Nephron (organoid): ENCODE results near the gene AP3B1.

Source experiments
- H3K27ac Mint-ChIP-seq, 3 experiments: 2 replicates each; pipeline ENCODE4 v1.8.0; 2020; ENCODE audit warnings: mixed read lengths in 3 of 3, mild to moderate bottlenecking in 2 of 3, moderate library complexity in 1 of 3
- H3K27me3 Mint-ChIP-seq: 2 replicates; pipeline ENCODE4 v1.8.0; 2021; ENCODE audit warnings: low read depth, mild to moderate bottlenecking, moderate library complexity, mixed read lengths
- H3K36me3 Mint-ChIP-seq: 2 replicates; pipeline ENCODE4 v1.8.0; 2020; ENCODE audit warnings: low read depth, mixed read lengths
- H3K4me1 Mint-ChIP-seq: 2 replicates; pipeline ENCODE4 v1.8.0; 2020; ENCODE audit warnings: mixed read lengths
- H3K4me3 Mint-ChIP-seq, 3 experiments: 2 replicates each; pipeline ENCODE4 v1.8.0; 2020; ENCODE audit warnings: mild to moderate bottlenecking in 3 of 3, mixed read lengths in 3 of 3, moderate library complexity in 2 of 3
- H3K9me3 Mint-ChIP-seq: 2 replicates; pipeline ENCODE4 v1.8.0; 2020; ENCODE audit warnings: mixed read lengths
- TF ChIP-seq, protein P1 (sequence below), 3 experiments: fragments of 200-600 bp; sonication (generic); IDR thresholded peaks; one replicate each; pipeline ENCODE4 v1.5.0; 2021; ENCODE audit warnings: antibody characterized with exemption in 3 of 3; ENCODE audit not compliant: unreplicated experiment in 3 of 3

AP3B1 gene

GRCh38 chr5:78334811-78335210 lies 40.3 kb upstream of the AP3B1 start:
- Mint-ChIP-seq H3K4me3 (no peak overlapping the region), H3K9me3 (peaks cover 22% of the 10 kb centered on the region), H3K27me3 (no peaks in the 10 kb centered on the region), H3K27ac (no peak overlapping the region), H3K4me1 (peaks cover 6% of the 10 kb centered on the region), H3K36me3 (no peaks in the 10 kb centered on the region)
- TF ChIP-seq, protein P1, sequence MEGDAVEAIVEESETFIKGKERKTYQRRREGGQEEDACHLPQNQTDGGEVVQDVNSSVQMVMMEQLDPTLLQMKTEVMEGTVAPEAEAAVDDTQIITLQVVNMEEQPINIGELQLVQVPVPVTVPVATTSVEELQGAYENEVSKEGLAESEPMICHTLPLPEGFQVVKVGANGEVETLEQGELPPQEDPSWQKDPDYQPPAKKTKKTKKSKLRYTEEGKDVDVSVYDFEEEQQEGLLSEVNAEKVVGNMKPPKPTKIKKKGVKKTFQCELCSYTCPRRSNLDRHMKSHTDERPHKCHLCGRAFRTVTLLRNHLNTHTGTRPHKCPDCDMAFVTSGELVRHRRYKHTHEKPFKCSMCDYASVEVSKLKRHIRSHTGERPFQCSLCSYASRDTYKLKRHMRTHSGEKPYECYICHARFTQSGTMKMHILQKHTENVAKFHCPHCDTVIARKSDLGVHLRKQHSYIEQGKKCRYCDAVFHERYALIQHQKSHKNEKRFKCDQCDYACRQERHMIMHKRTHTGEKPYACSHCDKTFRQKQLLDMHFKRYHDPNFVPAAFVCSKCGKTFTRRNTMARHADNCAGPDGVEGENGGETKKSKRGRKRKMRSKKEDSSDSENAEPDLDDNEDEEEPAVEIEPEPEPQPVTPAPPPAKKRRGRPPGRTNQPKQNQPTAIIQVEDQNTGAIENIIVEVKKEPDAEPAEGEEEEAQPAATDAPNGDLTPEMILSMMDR (IDR thresholded peaks at IDR 0.05; ENCODE audit: unreplicated experiment in 3 of 3): no peak

GRCh38 chr5:78331523-78332080 lies 37.1 kb upstream of the AP3B1 start:
- TF ChIP-seq, protein P1 (IDR thresholded peaks at IDR 0.05; ENCODE audit: unreplicated experiment in 3 of 3): no peak
- Mint-ChIP-seq H3K4me1 (peaks cover 6% of the 10 kb centered on the region), H3K36me3 (no peaks in the 10 kb centered on the region), H3K4me3 (no peak overlapping the region), H3K27ac (no peak overlapping the region), H3K9me3 (peaks cover 8% of the 10 kb centered on the region), H3K27me3 (no peaks in the 10 kb centered on the region)

DNA sequence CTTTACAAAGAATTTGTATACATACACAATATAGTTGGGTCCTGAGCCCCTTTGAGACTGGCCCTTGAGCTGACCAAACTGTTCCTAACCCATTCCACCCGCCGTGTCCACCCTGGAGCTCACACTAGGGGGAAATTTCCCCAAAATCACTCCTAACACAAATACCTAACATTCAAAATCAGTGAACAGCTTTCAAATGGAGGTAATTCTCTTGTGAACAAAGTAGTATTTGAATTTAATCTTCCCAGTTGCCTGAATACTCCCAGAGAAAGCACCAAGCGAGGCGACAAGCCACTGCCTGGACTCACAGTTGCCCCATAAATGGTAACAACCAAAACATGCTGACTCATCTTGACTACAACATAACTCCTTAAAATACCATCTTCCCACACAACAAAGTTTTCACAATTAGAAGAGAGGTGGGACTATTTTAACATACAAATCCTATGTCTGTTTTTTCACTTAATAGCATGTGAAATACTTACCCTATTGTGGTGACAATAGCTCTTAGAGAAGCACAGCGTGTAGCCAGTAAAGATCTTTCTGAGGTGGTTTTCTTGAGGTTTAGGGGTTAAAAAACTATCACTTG lies 34.2 kb upstream of the AP3B1 start:
- Mint-ChIP-seq H3K4me3 (no peak overlapping the region), H3K4me1 (no peaks in the 10 kb centered on the region), H3K9me3 (no peaks in the 10 kb centered on the region), H3K27ac (peak overlapping the region in 1 of 3 experiments; percentile 6), H3K27me3 (no peaks in the 10 kb centered on the region), H3K36me3 (no peaks in the 10 kb centered on the region)
- TF ChIP-seq, protein P1 (IDR thresholded peaks at IDR 0.05; ENCODE audit: unreplicated experiment in 3 of 3): no peak

- Mint-ChIP-seq H3K4me1 (no peaks in the 10 kb centered on the region), H3K9me3 (no peaks in the 10 kb centered on the region), H3K4me3 (no peak overlapping the region), H3K36me3 (no peaks in the 10 kb centered on the region), H3K27ac (no peak overlapping the region), H3K27me3 (no peaks in the 10 kb centered on the region)
- TF ChIP-seq, protein P1 (IDR thresholded peaks at IDR 0.05; ENCODE audit: unreplicated experiment in 3 of 3): no peak
Measured at GRCh38 chr5:78327761-78328510, 33.4 kb upstream of the AP3B1 start.

GRCh38 chr5:78326930-78327329 lies 32.4 kb upstream of the AP3B1 start:
- no peak overlapping the region for H3K4me3 Mint-ChIP-seq
- TF ChIP-seq, protein P1 (IDR thresholded peaks at IDR 0.05; ENCODE audit: unreplicated experiment in 3 of 3): no peak
- no peaks in the 10 kb centered on the region for H3K27me3 Mint-ChIP-seq
- H3K36me3 Mint-ChIP-seq: no peaks in the 10 kb centered on the region
- H3K27ac Mint-ChIP-seq: no peak overlapping the region
- no peaks in the 10 kb centered on the region for H3K9me3 Mint-ChIP-seq
- no peaks in the 10 kb centered on the region for H3K4me1 Mint-ChIP-seq
